GM19324 (cell line): ENCODE data around the gene CBL.

ENCODE experiments used
- ATAC-seq: cut with Tn5 transposase; IDR thresholded peaks from one replicate; pipeline ENCODE4 v1.9.1; 2021; ENCODE audit warnings: mild to moderate bottlenecking, moderate library complexity; ENCODE audit not compliant: unreplicated experiment, low FRiP score

Gene CBL

DNA sequence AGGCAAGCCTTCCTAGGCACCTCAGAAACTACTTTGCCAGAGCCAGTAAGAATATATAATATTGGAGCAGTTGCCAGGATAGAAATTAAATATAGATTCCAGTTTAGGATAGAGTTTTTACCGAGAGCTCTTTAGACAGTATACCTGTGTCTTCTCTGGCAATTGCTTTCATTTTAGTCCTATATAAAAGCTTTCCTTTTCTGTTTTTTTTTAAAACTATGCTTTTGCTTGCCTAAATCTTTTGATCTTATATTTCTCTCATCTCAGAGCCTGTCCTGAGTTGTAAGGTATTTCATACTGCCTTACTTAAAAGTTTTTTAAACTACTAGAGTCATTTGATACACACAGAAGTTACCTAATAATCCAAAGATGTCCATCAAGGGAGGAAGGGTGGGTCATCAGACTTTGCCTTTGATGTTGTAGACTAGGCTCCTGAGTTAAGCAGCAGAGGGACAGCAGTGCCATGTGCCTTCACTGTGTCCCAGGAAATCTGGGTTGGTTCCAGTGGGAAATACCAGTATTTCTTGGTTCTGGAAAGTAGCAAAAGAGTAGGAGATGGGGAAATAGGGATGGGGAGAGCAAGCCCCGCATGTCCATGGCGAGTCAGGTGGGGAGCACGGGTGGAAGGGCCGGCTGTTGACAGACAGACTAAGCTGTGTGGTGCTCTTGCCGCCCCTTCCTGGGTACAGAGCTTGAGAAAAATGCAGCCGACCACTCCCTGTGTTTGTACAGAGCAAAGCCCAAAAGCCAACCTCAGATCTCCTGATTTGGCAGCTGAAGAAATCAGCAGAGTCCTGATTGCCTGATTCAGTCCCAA, 99.6 kb downstream of the CBL start:
- ATAC-seq, result no peak

DNA sequence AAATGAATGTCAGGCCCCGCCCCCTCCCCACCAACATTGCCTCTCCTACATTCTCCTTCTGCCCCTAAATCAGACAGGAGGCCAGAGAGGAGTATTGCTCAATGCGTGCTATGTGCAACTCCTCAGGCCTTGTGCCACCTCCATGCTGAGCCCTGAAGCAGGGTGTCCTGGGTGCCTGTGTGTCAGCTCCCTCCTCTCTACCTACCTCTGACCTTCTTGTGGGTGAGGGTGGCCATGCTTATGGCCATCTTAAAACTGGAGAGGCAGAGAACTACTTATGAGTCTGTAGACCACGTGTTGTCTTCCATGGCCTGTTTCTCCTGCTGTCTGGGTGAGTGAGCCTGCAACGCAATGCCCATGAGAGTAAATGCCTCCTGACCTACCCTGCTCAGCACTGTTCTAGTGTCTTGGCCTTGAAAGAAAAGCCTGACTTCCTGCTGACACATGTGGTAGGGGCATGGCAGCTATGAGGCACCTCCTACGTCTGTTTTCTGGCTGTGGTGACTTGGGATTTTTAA, 100.3 kb downstream of the CBL start:
- ATAC-seq, result no peak

DNA sequence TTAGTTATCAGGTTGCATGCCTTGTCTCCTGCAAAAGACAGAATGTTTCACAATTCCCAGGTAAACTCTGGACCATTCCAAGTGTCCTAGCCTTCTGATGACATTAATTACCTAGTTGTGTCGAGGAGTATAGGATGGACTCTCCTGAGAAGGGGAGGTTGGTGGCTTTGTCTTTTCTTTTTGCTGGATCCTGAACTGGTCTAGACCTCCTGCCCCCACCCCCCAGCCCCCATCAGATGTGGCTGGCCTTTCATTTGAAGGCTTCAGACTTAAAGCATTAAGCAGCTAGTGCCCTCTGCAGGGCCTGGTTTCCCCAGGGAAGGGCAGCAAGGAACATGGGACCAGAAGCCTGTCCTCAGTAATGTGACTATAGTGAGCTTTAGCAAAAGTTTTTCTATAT, 101.1 kb downstream of the CBL start:
- no peak for ATAC-seq

DNA sequence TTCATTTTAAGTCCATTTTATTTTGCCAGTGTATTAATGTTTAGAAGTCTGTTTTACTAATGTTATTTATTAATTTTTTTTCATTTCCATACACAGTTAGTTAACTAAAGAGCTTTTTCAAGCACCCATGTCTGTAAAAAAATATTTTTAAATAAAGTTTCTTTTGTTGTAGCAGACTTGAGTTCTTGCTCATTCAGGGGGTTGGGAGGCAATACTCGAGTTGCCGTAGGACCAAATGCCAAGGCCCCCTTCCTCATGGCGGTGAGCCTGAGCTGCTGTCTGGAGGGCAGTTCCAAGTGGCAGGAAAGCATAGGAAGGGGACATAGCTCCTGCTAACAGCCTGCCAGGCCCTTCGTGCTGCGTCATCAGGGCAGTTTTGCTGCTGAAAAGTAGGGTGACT, 101.8 kb downstream of the CBL start:
- ATAC-seq, result no peak

DNA sequence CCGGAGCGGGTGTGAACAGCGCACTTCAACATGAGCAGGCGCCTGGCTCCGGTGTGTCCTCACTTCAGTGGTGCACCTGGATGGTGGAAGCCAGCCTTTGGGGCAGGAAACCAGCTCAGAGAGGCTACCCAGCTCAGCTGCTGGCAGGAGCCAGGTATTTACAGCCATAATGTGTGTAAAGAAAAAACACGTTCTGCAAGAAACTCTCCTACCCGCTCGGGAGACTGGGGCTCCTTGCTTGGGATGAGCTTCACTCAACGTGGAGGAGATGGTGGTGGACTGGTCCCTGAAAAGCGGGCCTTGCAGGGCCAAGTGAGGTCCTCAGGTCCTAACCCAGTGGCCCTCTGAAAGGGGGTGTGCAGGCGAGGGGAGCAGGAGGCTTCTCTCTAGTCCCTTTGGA, 103.3 kb downstream of the CBL start:
- no peak for ATAC-seq

DNA sequence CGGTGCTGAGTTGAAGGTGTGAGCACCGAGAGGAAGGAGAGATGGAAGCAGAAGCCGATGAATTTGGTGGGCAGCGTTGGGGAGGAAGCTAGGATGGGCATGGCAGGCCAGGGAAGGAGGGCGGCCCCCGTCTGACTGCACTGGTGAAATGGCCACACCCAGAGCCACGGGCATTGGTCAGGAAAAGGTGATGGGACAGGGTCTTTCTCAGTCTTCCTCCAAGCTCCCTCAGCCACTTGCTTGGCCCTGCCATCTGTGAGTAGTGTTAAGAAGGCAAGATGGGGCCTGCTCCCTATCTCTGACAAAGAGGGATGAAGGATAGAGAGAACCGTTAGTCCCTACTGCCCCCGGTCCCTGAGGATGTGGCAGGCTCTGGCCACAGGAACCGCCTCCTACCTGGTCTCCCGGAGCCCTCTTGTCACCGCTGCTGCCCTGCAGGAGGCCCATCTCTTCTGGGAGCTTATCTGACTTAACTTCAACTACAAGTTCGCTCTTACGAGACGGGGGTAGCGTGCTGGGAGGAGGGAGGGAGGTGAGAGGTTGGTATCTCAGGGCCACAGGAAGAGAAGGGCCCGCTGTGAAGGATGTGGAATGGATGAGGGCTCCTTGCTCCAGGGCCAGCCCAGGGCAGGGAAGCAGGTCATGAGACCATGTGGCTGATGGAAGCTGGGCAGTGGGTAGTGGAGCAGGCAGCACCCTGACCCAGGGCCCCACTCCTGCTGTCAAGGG, 104.0 kb downstream of the CBL start:
- no peak for ATAC-seq

DNA sequence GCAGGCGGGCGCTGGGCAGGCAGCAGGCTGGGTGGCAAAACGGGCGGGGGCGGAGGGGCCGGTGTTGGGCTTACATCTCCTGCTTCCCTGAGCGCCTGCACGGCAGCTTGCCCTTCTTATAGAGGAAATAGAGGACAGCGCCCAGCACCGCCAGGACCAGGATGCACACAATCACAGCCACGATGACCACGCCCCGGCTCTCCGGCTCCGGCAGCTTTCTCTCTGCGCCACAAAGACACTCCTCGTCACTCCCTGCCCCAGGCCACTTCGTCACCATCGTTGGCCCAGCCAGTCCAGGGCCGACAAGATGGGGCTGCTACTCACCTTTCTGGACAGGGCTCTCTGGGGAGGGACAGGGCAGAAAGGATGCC, 104.5 kb downstream of the CBL start:
- ATAC-seq, result no peak

DNA sequence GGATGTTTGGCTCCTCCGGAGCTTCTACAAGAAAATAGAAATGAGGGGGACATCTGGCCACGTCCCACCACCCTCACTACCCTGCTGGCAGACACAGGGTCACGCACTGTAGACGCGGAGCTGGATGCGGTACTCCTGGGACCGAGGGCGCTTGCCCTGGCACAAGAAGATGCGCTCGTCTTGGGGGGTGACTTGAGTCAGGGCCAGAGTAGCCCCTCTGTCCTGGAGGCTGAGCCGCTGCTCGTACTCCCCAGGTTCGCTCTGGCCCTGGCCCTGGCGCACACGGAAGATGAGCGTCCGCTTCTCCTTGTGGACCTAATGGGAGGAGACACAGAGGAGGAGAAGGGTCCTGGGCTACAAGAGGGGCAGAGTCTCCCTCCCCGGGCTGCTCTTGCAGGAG, 108.6 kb downstream of the CBL start:
- no peak for ATAC-seq

DNA sequence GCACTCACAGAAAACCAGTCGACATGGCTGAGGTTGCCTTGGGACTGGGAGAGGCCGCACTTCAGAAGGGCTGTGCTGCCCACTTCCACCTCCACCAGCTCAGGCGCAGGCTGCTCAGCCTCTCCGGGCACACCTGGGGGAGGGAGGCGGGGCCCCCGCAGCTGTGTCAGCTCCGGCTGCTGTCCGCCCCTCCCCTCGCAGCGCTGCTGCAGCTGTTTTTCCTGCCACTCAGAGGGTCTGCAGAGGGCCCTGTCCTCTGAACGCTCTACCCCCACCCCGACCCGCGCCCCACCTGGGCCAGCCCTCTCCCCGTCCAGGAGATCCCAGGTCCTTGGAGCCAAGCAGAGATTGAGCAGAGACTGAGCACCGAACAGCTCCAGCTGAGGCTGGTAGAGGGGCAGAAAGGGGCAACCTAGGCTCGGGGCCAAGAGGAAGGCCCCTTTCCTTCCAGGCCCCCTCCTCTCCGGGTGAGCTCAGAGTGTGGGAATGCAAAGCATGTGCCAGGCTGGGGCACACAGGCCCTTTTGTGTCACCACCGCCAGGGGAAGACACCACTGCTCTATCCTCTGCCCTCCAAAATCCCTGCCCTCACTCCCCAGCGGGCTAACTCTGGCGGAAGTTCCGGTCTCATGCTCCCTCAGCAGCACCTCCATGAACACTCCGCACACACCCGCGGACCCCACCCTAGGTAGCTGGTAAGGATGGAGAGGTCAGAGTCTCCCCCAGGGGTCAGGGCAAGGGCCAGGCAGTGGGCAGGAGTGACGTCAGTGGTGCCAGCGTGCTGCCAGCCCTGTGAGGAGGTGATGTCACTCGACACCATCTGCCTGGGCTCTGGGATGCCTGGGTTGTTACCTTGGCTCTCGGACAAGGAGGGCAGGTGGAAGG, 109.2 kb downstream of the CBL start:
- no peak for ATAC-seq

DNA sequence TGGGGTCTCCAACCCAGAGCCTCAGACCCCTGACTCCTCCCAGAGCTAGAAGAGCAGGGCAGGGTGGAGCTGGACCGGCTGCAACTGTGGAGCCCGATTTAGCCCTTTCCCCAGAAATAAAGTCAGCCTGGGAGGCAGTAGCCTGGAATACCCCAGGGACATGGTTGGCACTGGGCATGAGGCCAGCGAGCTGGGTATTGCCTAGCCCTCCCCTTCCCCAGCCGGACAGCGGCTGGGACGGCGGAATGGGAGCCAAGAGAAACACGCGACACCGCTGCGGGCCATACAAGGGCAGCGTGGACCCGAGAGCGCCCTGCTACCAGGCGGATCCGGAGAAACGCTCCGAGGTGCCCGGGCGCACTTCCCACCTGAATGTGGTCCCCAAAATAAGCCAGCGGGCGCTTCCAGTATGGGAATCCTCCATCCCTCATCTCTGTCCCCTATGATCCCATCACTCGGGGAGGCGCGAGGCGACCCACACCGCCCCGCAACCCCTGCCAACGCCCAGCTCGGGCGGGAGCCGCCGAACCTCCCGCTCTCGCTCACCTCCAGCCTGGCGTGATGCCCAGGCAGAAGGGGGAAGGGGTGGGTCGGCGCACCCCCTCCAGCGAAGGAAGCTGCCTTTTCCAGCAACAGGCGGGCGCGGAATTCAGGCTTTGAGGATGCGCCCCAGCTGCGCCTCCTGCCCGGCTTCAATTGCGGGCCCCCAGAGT, 110.0 kb downstream of the CBL start:
- ATAC-seq, result no peak

DNA sequence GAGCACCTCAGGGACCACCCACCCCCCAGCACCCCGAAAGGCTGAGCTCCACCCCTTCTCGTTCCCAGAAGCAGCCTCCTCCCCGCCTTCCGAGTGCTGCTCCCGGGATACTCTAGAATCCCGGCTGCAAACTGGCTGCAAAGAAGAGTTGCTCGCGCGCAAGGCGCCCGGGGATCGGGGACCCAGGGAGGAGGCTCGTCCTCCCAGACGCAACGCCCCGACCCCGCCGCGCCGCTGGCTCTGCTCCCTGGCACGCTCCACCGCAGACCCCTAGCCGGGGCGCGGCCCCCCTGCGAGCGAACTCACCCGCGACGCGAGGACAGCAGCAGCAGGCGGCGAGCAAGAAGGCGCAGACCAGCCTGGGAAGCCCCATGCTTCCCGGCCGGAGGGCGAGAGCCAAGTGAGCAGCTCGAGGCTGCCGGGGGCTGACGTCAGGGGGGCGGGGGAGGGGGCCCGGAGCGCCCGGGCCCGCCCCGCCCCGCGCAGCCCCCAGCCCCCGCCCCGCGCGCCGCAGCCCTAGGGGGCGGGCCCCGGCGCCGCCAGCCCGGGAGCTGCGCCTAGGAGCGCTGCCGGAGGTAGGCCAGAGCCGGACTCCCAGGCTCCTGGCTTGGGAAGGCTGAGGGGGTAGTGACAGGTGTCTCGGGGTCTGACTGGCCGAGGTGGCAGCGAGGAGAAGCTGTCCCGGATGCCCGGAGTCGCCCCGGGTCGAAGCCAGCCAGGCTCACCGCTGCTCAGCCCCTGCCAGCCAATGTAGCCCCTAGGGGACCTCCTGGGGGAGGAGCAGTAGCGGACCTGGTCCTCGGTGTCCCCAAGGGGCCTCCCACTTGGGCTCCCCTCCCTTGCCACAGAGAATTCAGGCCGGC, 110.8 kb downstream of the CBL start, which contains the start of gene MCAM:
Gene MCAM, minus strand, starts transcription at position 402 of the 863 bp plus-strand sequence. Its CDS starts 29 bp downstream, at position 373.
- ATAC-seq, result no peak

DNA sequence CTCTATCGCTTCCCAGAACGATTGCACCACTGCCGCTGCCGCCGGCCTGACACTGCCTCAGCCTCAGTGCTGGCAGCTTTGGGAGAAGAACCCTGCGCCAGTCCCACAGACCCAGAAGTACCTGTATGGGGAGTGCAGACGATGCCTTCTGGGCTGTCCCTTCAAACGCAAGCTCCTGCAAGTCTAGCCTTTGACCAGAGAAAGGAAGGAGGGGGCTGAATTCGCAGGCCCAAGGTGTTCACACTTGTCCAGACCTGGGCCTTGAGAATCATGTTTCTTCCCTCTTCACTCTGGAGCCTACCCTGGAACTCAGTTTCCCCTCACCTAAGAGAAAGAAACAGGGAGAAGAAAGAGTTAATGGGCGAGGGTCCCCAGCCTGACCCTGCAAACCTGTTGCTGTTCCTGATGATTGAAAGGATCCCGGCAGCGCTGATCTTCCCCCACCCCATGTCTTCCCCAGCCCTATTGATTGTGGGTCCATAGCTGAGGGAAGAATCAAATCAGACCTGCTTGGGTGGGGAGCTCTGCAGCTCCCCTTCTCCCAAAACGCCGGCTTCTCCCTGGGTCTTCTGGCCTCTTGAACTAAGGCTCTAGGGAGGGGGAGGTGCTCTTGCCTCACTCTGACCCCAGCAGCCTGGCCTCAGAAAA, 111.6 kb downstream of the CBL start:
- ATAC-seq, result no peak

DNA sequence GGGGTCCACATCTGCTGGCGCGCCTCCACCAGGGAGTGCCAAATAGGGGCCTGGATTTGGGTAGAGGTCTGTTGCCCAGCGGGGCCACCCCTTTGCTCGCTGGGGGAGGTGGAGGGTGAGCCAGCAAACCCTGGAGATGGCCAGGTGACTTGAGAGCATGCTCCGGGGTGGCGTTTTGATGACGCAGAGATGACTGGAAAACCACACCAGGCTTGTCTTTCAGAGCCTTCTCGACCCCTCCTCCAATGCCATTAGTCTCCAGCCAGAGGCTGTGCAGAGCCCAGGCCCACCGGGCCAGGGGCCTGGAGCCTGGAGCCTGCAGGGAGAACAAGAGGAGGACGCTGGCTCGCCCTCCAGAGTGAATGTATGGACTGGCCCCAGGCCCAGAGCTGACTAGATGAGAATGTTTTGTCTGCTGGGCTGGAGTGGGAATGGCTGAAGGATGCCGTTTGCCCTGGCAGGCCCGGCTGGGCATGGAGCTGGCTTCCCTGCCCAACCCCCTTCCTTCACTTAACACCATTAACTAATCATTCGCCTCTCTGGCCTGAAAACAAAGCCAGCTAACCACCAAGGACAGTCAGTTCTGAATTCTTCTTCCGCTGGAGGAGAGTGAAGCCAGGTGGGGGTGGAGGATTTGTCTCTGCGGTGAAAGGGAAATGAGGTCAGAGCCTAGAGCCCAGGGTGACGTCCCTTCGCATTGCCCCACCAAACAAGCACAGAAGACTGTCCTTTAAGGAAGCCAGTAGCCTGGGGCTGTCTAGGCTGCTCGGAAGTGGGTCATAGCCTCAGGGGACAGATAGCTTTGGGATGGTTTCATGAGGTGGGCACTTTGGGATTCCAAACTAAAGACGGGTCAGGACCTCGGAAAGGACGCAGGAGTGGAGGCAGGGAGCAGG, 112.3 kb downstream of the CBL start:
- ATAC-seq, result no peak

DNA sequence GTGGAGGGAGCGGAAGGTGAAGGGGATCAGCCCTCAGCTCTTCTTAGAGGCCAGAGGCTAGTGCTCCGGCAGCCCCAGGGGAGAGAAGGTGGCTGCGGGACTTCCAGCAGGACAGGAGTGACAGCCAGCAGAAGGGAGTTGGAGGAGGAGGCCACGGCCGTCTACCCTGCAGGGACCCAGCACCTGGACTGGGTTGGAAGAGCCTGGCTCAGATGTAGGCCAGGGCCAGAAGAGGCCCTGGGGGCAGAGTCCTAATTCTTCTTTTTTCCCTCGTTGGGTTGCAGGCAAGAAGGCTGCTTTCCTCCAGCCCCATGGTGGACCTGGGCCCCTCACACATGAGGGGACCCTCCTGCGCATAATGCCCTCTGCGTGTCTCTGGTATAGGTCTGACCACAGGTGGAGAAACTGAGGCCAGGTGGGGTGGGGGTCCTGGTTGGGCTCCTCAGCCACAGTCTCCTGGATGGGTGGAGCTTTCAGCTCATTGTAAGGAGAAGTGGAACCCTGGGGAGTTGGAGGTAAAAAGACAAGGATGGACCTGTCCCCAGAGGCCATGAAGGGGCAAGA, 113.1 kb downstream of the CBL start:
- no peak for ATAC-seq

DNA sequence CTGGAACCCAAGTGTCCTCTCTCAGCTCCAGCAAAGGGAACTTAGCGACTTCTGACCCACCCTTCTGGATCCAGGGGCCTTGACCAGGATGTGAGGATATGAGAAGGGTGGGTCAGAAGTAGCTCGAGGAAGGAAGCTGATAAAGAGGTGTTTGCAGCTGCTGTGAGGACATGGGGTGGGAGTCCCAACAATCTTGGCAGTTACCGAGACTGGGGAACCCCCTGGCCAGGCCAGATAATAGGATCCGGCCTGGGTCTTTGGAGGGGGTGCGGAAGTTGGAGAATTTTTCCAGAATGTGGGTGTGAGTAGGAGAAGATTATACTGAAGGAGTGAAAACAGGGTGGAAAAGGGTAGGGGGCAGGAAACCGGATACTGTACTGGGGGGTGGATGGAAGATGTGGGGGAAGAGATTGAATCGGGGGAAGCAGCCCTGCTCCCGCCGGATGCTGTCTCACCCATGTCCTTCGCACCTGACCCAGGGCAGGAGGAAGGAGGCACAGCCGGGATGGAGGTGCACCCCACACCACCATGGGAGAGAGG, 113.6 kb downstream of the CBL start:
- no peak for ATAC-seq

DNA sequence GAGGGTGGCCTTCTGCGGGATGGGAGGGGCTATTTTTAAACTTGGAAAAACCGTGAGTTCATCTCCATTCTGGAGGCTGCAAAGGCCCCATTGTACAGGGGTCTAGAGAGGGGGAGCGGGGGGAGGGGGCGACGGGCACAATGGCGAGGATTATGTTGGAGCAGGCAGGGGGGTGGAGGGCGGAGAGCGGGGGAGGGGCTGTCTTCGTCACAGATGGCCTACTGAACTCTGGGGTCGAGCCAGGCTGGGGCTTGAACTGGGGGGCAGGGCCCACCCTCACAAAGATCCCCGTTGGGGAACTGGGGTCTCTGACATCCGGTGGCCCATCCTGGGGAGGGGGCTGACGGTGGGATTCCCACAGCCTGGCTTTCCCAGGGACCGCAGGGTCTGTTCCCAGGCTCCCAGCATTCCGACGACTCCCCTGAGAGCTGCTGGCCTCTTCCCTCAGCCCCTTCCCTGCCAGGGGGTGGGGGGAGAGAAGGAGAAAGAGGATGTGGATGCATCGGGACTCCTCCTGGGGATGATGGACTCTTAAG, 114.2 kb downstream of the CBL start:
- ATAC-seq, result no peak
